ENCODE measurements around the gene GOLIM4.
"Not testable (repeated sequence)": the region's sequence is repeated elsewhere in the genome, so short reads cannot be mapped to it uniquely, and the experiment has no call there.

GOLIM4 gene, protein sequence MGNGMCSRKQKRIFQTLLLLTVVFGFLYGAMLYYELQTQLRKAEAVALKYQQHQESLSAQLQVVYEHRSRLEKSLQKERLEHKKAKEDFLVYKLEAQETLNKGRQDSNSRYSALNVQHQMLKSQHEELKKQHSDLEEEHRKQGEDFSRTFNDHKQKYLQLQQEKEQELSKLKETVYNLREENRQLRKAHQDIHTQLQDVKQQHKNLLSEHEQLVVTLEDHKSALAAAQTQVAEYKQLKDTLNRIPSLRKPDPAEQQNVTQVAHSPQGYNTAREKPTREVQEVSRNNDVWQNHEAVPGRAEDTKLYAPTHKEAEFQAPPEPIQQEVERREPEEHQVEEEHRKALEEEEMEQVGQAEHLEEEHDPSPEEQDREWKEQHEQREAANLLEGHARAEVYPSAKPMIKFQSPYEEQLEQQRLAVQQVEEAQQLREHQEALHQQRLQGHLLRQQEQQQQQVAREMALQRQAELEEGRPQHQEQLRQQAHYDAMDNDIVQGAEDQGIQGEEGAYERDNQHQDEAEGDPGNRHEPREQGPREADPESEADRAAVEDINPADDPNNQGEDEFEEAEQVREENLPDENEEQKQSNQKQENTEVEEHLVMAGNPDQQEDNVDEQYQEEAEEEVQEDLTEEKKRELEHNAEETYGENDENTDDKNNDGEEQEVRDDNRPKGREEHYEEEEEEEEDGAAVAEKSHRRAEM

DNA sequence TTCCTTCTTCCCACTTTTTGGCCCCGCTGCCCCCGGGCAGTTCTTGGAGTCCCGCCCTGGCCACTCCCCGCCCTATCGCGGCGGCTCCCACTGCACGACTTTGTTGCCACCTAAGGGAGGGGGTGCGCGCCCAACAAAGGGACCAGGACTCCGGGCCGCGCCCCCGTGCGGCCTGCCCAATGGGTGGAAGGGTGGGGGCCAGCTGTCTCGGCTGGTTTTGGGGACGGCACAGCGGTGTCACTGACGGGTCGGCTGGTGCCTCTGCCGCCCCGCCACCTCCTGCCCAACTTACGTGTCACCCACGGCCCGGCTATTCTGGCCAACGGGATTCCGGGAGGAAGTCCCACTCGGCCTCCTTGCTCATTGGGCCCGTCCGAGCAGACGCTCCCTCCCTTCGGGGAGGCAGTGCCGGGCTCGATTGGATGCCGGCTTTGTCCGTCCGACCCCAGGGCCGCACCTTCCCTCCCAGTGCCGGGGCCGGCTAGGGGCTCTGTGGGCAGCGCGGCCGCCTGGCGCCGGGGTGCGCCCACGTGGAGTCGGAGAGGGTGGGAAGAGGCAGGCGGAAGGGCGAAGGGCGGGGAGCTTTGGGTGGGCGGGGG, at the start of gene GOLIM4:
GOLIM4 (minus strand) TSS at position 314 of the 599 bp plus-strand sequence. CDS start 639 bp downstream, outside the sequence.
- peak; percentile 96 for DNase-seq (ENCODE audit: low read depth)
- no peak for TF ChIP-seq CTCF (conservative IDR thresholded peaks at IDR 0.05; ENCODE audit: control insufficient read depth, insufficient read depth, low read depth, low read length)
- peak within 1 kb of the TSS; percentile 72 for H3K4me3 ChIP-seq (ENCODE audit: control insufficient read depth, low read depth, low read length)

DNA sequence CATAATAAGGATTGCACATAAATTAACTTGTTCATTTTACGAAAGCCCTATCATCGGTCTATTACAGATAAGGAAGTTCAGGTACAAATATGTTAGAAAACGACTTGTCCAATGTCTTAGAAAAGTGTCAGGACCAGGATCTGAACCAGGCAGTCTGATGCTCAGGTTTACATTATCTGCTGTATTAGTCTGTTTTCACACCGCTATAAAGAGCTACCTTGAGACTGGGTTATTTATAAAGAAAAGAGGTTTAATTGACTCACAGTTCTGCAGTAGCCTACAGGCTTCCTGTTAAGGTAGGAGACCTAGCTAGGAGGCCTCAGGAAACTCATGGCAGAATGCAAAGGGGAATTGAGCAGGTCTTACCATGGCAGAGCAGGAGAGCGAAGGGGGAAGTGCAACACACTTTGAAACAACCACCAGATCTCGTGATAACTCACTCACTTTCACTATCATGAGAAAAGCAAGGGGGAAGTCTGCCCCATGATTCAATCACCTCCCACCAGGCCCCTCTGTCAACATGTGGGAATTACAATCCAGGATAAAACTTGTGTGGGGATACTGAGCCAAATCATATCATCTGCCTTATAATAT, 45.8 kb upstream of the GOLIM4 start:
- no peak for DNase-seq (ENCODE audit: low read depth)
- no peak for TF ChIP-seq CTCF (conservative IDR thresholded peaks at IDR 0.05; ENCODE audit: control insufficient read depth, insufficient read depth, low read depth, low read length)

DNA sequence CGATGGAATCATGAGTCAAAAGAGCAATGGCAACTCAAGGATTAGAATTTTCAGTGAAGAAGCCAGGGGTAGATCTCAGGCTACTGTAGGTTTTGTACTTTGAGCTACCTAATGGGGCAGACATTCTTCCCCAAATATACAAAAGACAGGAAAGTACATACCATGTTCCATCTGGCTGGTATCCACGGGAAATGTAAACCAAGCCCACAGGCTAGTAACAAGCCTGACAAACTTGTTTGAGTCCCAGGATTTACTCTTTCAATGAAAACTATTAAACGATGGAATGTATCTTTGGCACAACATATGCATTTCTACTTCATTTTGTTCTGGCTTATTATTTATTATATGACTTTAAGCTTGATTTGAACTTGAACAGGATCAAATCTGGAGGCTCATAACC, 44.2 kb upstream of the GOLIM4 start:
- H3K4me3 ChIP-seq (ENCODE audit: control insufficient read depth, low read depth, low read length) = no peak overlapping the region
- DNase-seq (ENCODE audit: low read depth) = no peak
- TF ChIP-seq CTCF (conservative IDR thresholded peaks at IDR 0.05; ENCODE audit: control insufficient read depth, insufficient read depth, low read depth, low read length) = no peak

More for the DNA sequence above, 45.8 kb upstream of the GOLIM4 start:
- H3K4me3 ChIP-seq (ENCODE audit: control insufficient read depth, low read depth, low read length) = no peak overlapping the region

GRCh38 chr3:168138421-168138820, 42.7 kb upstream of the GOLIM4 start:
- TF ChIP-seq CTCF (conservative IDR thresholded peaks at IDR 0.05; ENCODE audit: control insufficient read depth, insufficient read depth, low read depth, low read length) = no peak
- no peak for DNase-seq (ENCODE audit: low read depth)
- H3K4me3 ChIP-seq (ENCODE audit: control insufficient read depth, low read depth, low read length) = no peak overlapping the region

- H3K4me3 ChIP-seq (ENCODE audit: control insufficient read depth, low read depth, low read length) = no peak overlapping the region
- TF ChIP-seq CTCF (conservative IDR thresholded peaks at IDR 0.05; ENCODE audit: control insufficient read depth, insufficient read depth, low read depth, low read length) = no peak
- no peak for DNase-seq (ENCODE audit: low read depth)
These were observed 39.2 kb upstream of the GOLIM4 start for GRCh38 chr3:168134931-168135330.

GRCh38 chr3:168130250-168130649, 34.5 kb upstream of the GOLIM4 start:
- not testable (repeated sequence) for DNase-seq (ENCODE audit: low read depth); H3K4me3 ChIP-seq (ENCODE audit: control insufficient read depth, low read depth, low read length)

DNA sequence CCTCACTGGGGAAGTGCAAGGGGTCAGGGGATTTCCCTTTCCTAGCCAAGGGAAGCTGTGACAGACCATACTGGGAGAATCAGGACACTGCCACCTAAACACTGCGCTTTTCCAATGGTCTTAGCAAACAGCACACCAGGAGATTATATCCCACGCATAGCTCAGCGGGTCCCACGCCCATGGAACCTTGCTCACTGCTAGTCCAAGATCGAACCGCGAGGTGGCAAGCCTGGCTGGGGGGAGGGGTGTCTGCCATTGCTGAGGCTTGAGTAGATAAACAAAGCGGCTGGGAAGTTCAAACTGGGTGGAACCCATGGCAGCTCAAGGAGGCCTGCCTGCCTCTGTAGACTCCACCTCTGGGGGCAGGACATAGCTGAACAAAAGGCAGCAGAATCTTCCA, 32.7 kb upstream of the GOLIM4 start:
- H3K4me3 ChIP-seq (ENCODE audit: control insufficient read depth, low read depth, low read length); DNase-seq (ENCODE audit: low read depth): not testable (repeated sequence)
